HG03439 (cell line): ENCODE data around the gene OR6J1.
A peak's percentile ranks its signal among the peaks of the same experiment; 100 is the strongest.
"Not testable (repeated sequence)": the region's sequence is repeated elsewhere in the genome, so short reads cannot be mapped to it uniquely, and the experiment has no call there.

ENCODE experiments used
- ATAC-seq: cut with Tn5 transposase; IDR thresholded peaks from one replicate; pipeline ENCODE4 v1.9.1; 2021; ENCODE audit warnings: mild to moderate bottlenecking, moderate library complexity; ENCODE audit not compliant: unreplicated experiment

The OR6J1 gene

GRCh38 chr14:22644305-22644635, at the start of gene OR6J1:
OR6J1 (minus strand) TSS chr14:22644352; CDS start chr14:22634811, 9,541 bp downstream.
- ATAC-seq: no peak

- no peak for ATAC-seq
These were observed 48.0 kb upstream of the OR6J1 start for GRCh38 chr14:22692194-22692593.

DNA sequence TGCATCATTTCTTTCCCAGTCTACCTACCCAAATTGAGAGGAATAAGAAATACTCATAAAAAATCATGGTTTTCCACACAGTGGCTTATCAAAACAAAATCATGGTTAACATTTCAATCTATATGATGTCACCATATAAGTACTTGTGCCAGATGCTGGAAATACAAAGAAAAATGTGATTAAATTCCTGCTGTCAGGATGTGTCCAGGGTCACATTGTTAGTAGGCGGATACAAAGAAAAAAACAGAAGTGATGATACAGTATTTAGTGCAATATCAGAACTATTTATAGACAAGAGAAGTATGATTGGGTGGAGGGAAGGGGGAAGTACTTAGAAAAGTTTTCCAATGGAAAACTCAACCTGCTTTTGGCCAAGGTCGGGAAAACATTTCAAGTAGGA, 47.0 kb upstream of the OR6J1 start:
- ATAC-seq: no peak

- ATAC-seq: no peak
These were observed 45.0 kb upstream of the OR6J1 start for GRCh38 chr14:22689199-22689598.

GRCh38 chr14:22687969-22688368, 43.8 kb upstream of the OR6J1 start:
- not testable (repeated sequence) for ATAC-seq

DNA sequence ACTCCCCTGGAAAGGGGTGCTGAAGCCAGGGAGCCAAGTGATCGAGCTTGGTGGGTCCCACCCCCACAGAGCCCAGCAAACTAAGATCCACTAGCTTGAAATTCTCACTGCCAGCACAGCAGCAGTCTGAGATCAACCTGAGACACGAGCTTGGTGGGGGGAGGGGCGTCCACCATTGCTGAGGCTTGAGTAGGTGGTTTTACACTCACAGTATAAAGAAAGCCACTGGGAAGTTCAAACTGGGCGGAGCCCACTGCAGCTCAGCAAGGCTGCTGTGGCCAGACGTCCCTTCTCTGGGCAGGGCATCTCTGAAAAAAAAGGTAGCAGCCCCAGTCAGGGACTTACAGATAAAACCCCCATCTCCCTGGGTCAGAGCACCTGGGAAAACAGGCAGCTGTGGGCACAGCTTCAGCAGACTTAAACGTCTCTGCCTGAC, 42.0 kb upstream of the OR6J1 start:
- ATAC-seq: not testable (repeated sequence)

- ATAC-seq: no peak
These were observed 41.3 kb upstream of the OR6J1 start for GRCh38 chr14:22685467-22685866.

DNA sequence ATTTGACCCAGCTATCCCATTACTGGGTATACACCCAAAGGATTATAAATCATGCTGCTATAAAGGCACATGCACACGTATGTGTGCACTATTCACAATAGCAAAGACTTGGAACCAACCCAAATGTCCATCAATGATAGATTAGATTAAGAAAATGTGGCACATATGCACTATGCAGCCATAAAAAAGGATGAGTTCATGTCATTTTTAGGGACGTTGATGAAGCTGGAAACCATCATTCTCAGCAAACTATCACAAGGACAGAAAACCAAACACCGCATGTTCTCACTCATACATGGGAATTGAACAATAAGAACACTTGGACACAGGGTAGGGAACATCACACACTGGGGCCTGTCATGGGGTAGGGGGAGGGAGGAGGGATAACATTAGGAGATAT, 39.3 kb upstream of the OR6J1 start:
- not testable (repeated sequence) for ATAC-seq

- ATAC-seq: no peak
These were observed 34.1 kb upstream of the OR6J1 start for GRCh38 chr14:22678221-22678620.

DNA sequence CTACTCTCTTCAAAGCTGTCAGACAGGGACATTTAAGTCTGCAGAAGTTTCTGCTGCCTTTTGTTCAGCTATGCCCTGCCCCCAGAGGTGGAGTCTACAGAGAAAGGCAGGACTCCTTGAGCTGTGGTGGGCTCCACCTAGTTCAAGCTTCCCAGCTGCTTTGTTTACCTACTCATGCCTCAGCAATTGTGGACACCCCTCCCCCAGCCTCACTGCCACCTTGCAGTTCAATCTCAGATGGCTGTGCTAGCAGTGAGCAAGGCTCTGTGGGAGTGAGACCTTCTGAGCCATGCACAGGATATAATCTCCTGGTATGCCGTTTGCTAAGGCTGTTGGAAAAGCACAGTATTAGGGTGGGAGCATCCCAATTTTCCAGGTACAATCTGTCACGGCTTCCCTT, 33.4 kb upstream of the OR6J1 start:
- ATAC-seq: not testable (repeated sequence)

GRCh38 chr14:22671622-22672021, 27.5 kb upstream of the OR6J1 start:
- no peak for ATAC-seq

GRCh38 chr14:22668863-22669262, 24.7 kb upstream of the OR6J1 start:
- no peak for ATAC-seq

DNA sequence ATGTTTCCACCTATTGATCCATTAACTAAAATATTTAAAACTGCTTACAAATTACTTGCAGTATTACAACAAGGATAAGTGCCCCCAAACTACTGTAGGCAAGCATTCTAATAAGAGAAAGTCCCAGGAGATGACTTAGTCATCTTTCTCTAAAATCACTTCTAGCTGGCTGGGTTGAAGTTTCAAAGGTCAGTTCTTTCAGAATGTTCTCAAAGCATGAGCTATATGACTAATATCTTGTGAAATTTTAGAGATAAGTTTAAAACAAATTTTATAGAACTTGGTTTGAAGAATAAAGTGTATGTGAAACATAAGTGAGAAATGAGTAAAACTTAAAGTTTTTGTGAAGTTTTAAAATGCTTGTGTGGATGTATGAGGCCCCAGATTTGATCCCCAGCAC, 24.3 kb upstream of the OR6J1 start:
- peak; percentile 63 for ATAC-seq

DNA sequence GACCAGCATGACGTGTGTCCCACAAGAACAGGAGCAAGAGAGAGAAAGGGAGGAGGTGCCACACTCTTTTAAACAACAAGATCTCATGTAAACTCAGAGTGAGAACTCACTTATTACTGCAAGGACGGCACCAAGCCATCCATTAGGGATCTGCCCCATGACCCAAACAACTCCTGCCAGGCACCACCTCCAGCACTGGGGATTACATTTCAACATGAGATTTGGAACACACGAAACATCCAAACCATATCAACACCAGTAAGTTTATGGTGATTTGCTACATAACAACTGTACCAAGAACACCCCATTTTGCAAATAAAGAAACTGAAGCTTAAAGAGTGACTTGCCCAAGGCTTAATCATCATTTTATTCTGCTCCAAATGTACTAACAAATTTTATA, 23.7 kb upstream of the OR6J1 start:
- ATAC-seq: no peak

DNA sequence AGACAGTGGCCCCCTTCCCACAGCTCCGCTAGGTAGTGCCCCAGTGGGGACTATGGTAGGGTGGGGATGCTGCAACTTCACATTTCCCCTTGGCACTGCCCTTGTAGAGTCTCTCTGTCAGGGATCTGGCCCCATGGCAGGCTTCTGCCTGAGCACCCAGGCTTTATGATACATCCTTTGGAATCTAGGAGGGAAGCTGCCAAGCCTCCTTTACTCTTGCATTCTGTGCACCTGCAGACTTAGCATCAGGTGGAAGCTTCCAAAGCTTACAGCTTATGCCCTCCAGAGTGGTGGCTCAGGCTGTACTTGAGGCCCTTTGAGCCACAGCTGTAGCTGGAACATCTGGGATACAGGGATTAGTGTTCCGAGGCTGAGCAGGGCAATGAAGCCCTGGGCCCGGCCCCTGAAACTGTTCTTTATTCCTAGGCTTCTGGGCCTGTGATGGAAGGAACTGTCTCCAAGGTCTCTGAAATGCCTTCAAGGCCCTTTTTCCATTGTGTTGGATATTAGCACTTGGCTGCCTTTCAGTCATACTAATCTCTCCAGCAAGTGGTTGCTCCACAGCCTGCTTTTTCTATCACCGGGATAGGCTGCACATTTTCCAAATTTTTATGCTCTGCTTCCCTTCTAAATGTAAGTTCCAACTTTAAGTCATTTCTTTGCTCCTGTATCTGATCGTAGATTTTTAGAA, 22.2 kb upstream of the OR6J1 start:
- ATAC-seq: no peak

- no peak for ATAC-seq
These were observed 20.1 kb upstream of the OR6J1 start for GRCh38 chr14:22664261-22664660.

DNA sequence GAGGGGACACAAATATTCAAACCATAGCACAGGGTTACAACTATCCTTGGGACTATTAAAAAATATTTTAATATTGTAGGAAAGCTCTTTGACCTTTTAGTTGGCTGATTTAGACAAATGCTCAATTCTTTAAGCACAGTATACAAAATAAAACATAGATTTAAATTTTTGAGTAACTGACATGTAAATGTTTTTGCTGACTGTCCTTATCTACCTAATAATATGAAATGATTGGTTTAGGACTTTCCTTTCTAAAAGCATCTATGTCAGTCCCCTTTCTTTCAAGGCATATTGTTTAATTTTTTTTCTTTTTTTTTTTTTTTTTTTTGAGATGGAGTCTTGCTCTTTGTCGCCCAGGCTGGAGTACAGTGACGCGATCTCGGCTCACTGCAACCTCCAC, 16.5 kb upstream of the OR6J1 start:
- ATAC-seq: no peak

DNA sequence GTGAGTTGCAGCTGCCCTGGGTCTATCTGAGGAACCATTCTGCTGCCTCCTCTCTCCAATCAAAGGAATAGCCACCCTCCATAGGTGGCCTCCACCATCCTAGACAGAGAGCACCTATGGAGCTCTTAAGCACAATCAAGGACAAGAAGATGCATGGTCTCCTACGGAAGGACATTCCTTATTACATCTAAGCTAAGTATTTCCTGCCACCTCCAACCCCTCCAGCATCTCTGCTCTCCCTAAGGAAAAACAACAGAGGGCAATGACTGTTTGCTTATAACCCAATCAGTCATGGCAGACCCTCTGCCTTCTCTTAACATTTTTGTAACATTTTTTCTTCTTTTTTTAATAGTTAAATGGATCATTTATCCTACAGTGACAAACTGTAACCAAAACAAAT, 14.8 kb upstream of the OR6J1 start:
- no peak for ATAC-seq

GRCh38 chr14:22657861-22658260, 13.7 kb upstream of the OR6J1 start:
- no peak for ATAC-seq

- no peak for ATAC-seq
These were observed 13.0 kb upstream of the OR6J1 start for GRCh38 chr14:22656945-22657731.

- ATAC-seq: no peak
These were observed 12.1 kb upstream of the OR6J1 start for GRCh38 chr14:22656226-22656625.

DNA sequence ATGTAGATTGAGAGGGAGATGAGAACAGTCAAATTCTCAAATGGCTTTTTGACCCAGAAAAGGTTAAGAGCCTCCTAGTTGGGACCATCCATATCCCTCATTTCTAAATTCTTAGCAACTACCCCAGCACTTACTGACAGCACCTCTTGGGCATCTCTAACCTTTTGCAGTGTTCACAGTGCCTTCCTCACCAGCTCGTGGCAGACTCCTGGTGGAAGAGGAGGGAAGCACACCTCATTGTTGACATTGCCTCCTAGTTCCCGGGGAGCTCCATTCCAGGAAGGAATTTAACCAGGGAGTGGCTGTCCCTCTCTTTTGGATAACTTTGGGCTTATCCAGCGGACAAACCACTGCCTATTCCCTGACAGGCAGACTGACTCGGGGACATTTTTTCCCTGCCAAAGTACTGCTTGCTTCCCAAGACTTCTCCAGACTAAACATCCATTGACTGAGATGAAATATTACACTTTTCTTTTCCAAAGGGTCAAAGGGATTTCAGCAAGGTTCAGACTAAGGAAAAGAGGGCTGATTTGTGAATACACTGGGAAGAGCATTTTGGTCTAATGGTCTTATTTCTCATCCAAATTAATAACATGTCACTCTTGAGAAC, 9.0 kb upstream of the OR6J1 start:
- no peak for ATAC-seq
